K562 (cell line): ENCODE measurements around the gene PDE8B. TPM values are rescaled to one million over a fixed set of nuclear protein-coding genes. Genes with fewer than 3 reads are reported as not detected.

ENCODE experiments used
- DACH1 ChIP-seq: fragments of 450-650 bp; IDR thresholded peaks from 2 replicates; pipeline ENCODE4 v1.6.1; 2018; ENCODE audit not compliant: partially characterized antibody
- HLTF ChIP-seq: fragments of 450-650 bp; IDR thresholded peaks from 2 replicates; pipeline ENCODE4 v1.6.1; 2016
- NCOA6 ChIP-seq: fragments of 450-650 bp; IDR thresholded peaks from 2 replicates; pipeline ENCODE4 v1.6.1; 2017; ENCODE audit warnings: mild to moderate bottlenecking
- PURB ChIP-seq: sonication (generic); formaldehyde crosslinking; IDR thresholded peaks from 2 replicates; pipeline ENCODE4 v1.9.0; 2021; ENCODE audit warnings: low read depth, mild to moderate bottlenecking, missing genetic modification reagents
- ZBTB8A ChIP-seq: fragments of 450-650 bp; IDR thresholded peaks from 2 replicates; pipeline ENCODE4 v1.6.1; 2018; ENCODE audit warnings: mild to moderate bottlenecking, moderate library complexity; ENCODE audit not compliant: partially characterized antibody
- ZNF133 ChIP-seq: fragments of 250-450 bp; sonication (Bioruptor Pico); IDR thresholded peaks from 2 replicates; pipeline ENCODE4 v1.4.0; 2020; ENCODE audit warnings: mild to moderate bottlenecking
- ZNF318 ChIP-seq, 2 experiments: fragments of 450-650 bp; IDR thresholded peaks; 2 replicates each; pipeline ENCODE4 v1.6.1; 2016; ENCODE audit warnings: mild to moderate bottlenecking in 2 of 2, borderline replicate concordance in 1 of 2, low read depth in 1 of 2, moderate library complexity in 1 of 2
- ZNF449 ChIP-seq: fragments of 250-450 bp; sonication (Bioruptor Pico); IDR thresholded peaks from 2 replicates; pipeline ENCODE4 v1.8.0; 2022; ENCODE audit warnings: moderate library complexity, mild to moderate bottlenecking, inconsistent platforms
- polyA plus RNA-seq, 8 experiments: library from polyadenylated mRNA; depleted of rRNA in 4 of 8; stranded (reverse) in 5 of 8; unstranded in 3 of 8; fragments of >200 nt; fragmentation: Nextera tagmentation in 2 of 8; fragmentation: Illumina TruSeq in 1 of 8; extraction: Ambion mirVana in 2 of 8; extraction: Trizol in 1 of 8; gene quantifications; 2 replicates each; pipeline versions ENCODE4 v1.2.1 to v1.2.3, GENCODE V29; 2011 to 2014; ENCODE audit warnings: inconsistent platforms in 1 of 8, missing spikeins in 1 of 8
- total RNA-seq, 7 experiments: library from RNA; depleted of rRNA in 6 of 7; stranded (reverse); fragments of >200 nt in 6 of 7; fragmentation: Illumina TruSeq in 2 of 7; extraction: Trizol in 2 of 7; gene quantifications; 2 replicates each; pipeline versions ENCODE4 v1.2.1 to v1.2.3, GENCODE V29; 2011 to 2021; ENCODE audit warnings: low replicate concordance in 1 of 7

Gene PDE8B
- total and polyA plus RNA-seq, 9 of the 15 experiments (the other 6 are each of a cell fraction or from before 2014, with no cell fraction given), result 0.15 to 0.28 TPM; not detected in 7

GRCh38 chr5:77168161-77168878 lies 42.2 kb upstream of the PDE8B start (continued):
- TF ChIP-seq ZNF318 (IDR thresholded peaks at IDR 0.05; ENCODE audit: borderline replicate concordance in 1 of 2, low read depth in 1 of 2) (no peak), HLTF (no peak), PURB (CRISPR knock-in tag) (no peak), ZNF449 (no peak), DACH1 (no peak), ZBTB8A (no peak), NCOA6 (no peak), ZNF133 (CRISPR knock-in tag) (no peak)
